Measurements from ENCODE around the gene FAM221B.

- no peak for TF ChIP-seq POLR2A (IDR thresholded peaks at IDR 0.05; ENCODE audit: low read length)
- no peak for TF ChIP-seq GATA1 (IDR thresholded peaks at IDR 0.05; ENCODE audit: low read depth, low read length)
Measured at GRCh38 chr9:35810122-35810521, 18.4 kb downstream of the FAM221B start.

Measured in erythroblast (primary cell).